CD4-positive, alpha-beta T cell treated with Interleukin-1 beta for 1 hour (primary cell): ENCODE measurements around the gene SLC24A4.

Source experiments
- DNase-seq, 2 donors: peaks; one replicate each; pipeline ENCODE4 v3.0.0-alpha.2; 2020 to 2022

Gene SLC24A4

GRCh38 chr14:92316937-92317336 lies 6.0 kb upstream of the SLC24A4 start:
- DNase-seq = no peak

GRCh38 chr14:92317511-92317910 lies 5.5 kb upstream of the SLC24A4 start:
- DNase-seq = no peak

- DNase-seq = no peak
These were observed 1.3 kb upstream of the SLC24A4 start for GRCh38 chr14:92321701-92322100.

GRCh38 chr14:92322516-92322915 lies 449 bp upstream of the SLC24A4 start:
- DNase-seq = no peak

GRCh38 chr14:92323916-92324818 lies 1.2 kb downstream of the SLC24A4 start:
- DNase-seq = no peak

- DNase-seq = peak in 1 of 2 donors; percentile 1
These were observed 2.9 kb downstream of the SLC24A4 start for GRCh38 chr14:92325835-92326234.

- DNase-seq = no peak
These were observed 5.8 kb downstream of the SLC24A4 start for GRCh38 chr14:92328664-92329255.

- DNase-seq = no peak
These were observed 11.1 kb downstream of the SLC24A4 start for GRCh38 chr14:92334050-92334449.

- no peak for DNase-seq
These were observed 13.4 kb downstream of the SLC24A4 start for GRCh38 chr14:92336363-92336762.

GRCh38 chr14:92339426-92339825 lies 16.5 kb downstream of the SLC24A4 start:
- no peak for DNase-seq

GRCh38 chr14:92340071-92340470 lies 17.1 kb downstream of the SLC24A4 start:
- no peak for DNase-seq

- no peak for DNase-seq
These were observed 18.0 kb downstream of the SLC24A4 start for GRCh38 chr14:92340931-92341330.

- no peak for DNase-seq
These were observed 18.8 kb downstream of the SLC24A4 start for GRCh38 chr14:92341791-92342190.

GRCh38 chr14:92348154-92348553 lies 25.2 kb downstream of the SLC24A4 start:
- DNase-seq = no peak

- no peak for DNase-seq
These were observed 28.8 kb downstream of the SLC24A4 start for GRCh38 chr14:92351750-92352149.

GRCh38 chr14:92352158-92352985 lies 29.4 kb downstream of the SLC24A4 start:
- peak; percentile 2 to 9 for DNase-seq

GRCh38 chr14:92353447-92353846 lies 30.5 kb downstream of the SLC24A4 start:
- no peak for DNase-seq

- DNase-seq = no peak
These were observed 33.7 kb downstream of the SLC24A4 start for GRCh38 chr14:92356677-92357076.

GRCh38 chr14:92360651-92361370 lies 37.8 kb downstream of the SLC24A4 start:
- DNase-seq = no peak

- no peak for DNase-seq
These were observed 39.8 kb downstream of the SLC24A4 start for GRCh38 chr14:92362781-92363235.

GRCh38 chr14:92366237-92366636 lies 43.3 kb downstream of the SLC24A4 start:
- no peak for DNase-seq

- no peak for DNase-seq
These were observed 45.0 kb downstream of the SLC24A4 start for GRCh38 chr14:92368001-92368400.

- DNase-seq = no peak
These were observed 46.1 kb downstream of the SLC24A4 start for GRCh38 chr14:92369097-92369496.
